Muscle layer of duodenum (tissue), 2 donors: Measurements from ENCODE around the gene VPS35L.

ENCODE experiments used
- H3K27ac ChIP-seq: one replicate; pipeline ENCODE4 v1.7.0; 2013; ENCODE audit warnings: mild to moderate bottlenecking, low read length
- H3K27me3 ChIP-seq: one replicate; pipeline ENCODE4 v1.7.0; 2013; ENCODE audit warnings: low read depth, mild to moderate bottlenecking, control low read depth, low read length
- H3K36me3 ChIP-seq, 2 donors: one replicate each; pipeline ENCODE4 v1.7.0; 2013; ENCODE audit warnings: low read length in 2 of 2, control low read depth in 1 of 2, mild to moderate bottlenecking in 1 of 2; ENCODE audit not compliant: insufficient read depth in 2 of 2, control insufficient read depth in 1 of 2
- H3K4me1 ChIP-seq, 2 donors: one replicate each; pipeline ENCODE4 v1.7.0; 2013; ENCODE audit warnings: low read length in 2 of 2, mild to moderate bottlenecking in 2 of 2, control low read depth in 1 of 2, moderate library complexity in 1 of 2; ENCODE audit not compliant: insufficient read depth in 2 of 2, control insufficient read depth in 1 of 2
- H3K4me3 ChIP-seq, 2 donors: one replicate each; pipeline ENCODE4 v1.7.0; 2013; ENCODE audit warnings: low read length in 2 of 2, low read depth in 1 of 2, mild to moderate bottlenecking in 1 of 2
- H3K9me3 ChIP-seq, 2 donors: one replicate each; pipeline ENCODE4 v1.7.0; 2013; ENCODE audit warnings: low read length in 2 of 2, control low read depth in 1 of 2, mild to moderate bottlenecking in 1 of 2; ENCODE audit not compliant: control insufficient read depth in 1 of 2
- donor health status: healthy.

The VPS35L gene

GRCh38 chr16:19717741-19718623 is 162.5 kb downstream of the VPS35L start, which contains the start of the genes IQCK and KNOP1:
IQCK (plus strand) TSS chr16:19718271; CDS start chr16:19718307, 36 bp downstream.
KNOP1 (minus strand) TSS chr16:19718227; CDS start chr16:19715035, 3,192 bp downstream.
- Histone ChIP-seq H3K4me3 (peak within 1 kb of the TSS; percentile 94 to 100), H3K9me3 (no peaks in the 10 kb centered on the region), H3K36me3 (peaks cover 9% of the 10 kb centered on the region in 2 donors), H3K4me1 (peaks cover 4 to 24% of the 10 kb centered on the region in 2 donors), H3K27me3 (no peaks in the 10 kb centered on the region), H3K27ac (peak within 1 kb of the TSS; percentile 84)

DNA sequence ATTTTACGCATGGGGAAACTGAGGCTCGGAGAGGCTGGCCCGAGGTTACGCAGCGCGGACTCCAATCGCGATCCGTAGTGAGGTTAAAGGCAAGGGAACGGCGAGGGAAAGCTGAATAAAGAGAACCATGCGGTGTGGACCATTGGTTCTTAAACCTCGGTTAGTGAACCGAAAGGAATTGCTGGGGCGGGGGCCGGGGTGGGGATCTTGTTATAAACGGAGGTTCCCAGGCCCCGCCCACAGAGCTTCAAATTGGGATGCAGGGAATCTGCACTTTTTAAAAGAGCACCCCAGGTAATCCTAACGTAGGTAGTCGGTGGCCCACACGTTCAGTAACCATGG is 163.1 kb downstream of the VPS35L start:
- Histone ChIP-seq H3K36me3 (peaks cover 9% of the 10 kb centered on the region in 2 donors), H3K9me3 (no peaks in the 10 kb centered on the region), H3K4me3 (peak overlapping the region; percentile 94 to 100), H3K4me1 (peaks cover 4 to 24% of the 10 kb centered on the region in 2 donors), H3K27ac (no peak overlapping the region), H3K27me3 (no peaks in the 10 kb centered on the region)

DNA sequence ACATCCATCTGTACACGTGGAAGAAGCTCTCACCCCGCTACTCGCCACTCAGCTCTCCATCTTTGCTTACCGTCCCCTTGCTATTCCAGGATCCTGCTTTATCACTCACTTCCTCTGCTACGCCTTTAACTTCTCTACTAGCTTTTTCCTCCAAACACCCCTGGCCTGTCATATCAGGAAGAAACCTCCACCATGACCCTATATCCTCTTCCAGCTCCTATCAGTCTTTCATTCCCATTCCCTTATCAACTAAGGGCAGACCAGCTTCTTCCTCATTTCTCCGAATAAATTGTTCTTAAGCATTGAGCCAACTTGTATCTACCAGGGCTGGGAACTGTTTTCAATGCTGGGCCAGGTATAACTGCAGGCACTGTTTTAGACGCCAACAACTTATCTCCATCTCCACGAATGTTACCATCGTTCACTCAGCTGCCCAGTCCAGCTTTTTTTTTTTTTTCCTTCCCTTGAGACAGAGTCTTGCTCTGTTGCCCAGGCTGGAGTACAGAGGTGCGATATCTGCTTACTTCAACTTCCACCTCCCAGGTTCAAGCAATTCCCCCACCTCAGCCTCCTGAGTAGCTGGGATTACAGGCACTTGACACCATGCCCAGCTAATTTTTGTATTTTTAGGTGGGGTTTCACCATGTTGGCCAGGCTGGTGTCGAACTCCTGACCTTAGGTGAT is 166.9 kb downstream of the VPS35L start:
- Histone ChIP-seq H3K27me3 (no peaks in the 10 kb centered on the region), H3K4me3 (no peak overlapping the region), H3K9me3 (no peaks in the 10 kb centered on the region), H3K36me3 (no peaks in the 10 kb centered on the region), H3K27ac (no peak overlapping the region), H3K4me1 (peaks cover 4 to 10% of the 10 kb centered on the region in 2 donors)

DNA sequence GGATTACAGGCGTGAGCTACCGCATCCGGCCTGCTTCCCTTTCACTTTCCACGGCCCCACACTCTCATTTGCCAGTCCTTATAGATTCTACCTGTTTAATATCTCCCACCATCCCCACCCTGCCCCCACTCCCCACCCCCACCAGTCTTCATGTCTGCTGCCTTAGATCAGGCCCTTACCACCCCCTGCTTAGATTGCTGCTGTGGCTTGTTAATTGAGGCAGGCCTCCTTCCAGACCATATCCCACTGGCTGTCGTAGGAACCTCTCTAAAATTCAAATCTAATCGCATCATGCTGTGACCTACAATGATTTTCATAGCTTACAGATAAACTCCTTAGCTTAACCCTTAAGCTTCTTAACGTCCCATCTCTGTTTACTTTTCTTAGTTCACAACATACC is 167.5 kb downstream of the VPS35L start:
- no peak overlapping the region for H3K4me3 ChIP-seq
- H3K4me1 ChIP-seq, result peaks cover 4 to 10% of the 10 kb centered on the region in 2 donors
- H3K36me3 ChIP-seq, result no peaks in the 10 kb centered on the region
- no peak overlapping the region for H3K27ac ChIP-seq
- no peaks in the 10 kb centered on the region for H3K27me3 ChIP-seq
- H3K9me3 ChIP-seq, result no peaks in the 10 kb centered on the region

DNA sequence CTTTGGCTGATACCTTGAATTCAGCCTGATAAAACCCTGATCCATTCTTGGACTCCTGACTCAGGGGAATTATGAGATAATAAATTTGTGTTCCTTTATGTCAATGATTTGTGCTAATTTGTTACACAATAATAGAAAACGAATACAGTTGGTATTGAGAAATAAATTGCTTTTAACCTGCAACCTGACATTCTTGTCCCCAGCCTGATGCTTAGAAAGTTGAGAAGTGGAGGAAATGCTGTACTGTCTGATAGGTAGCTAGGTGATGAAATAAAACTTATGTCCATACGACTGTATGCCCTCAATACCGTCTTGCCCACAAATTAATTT is 173.1 kb downstream of the VPS35L start:
- Histone ChIP-seq H3K27me3 (no peaks in the 10 kb centered on the region), H3K27ac (no peak overlapping the region), H3K4me1 (no peaks in the 10 kb centered on the region), H3K9me3 (no peaks in the 10 kb centered on the region), H3K4me3 (no peak overlapping the region), H3K36me3 (peaks cover 0 to 6% of the 10 kb centered on the region in 2 donors)

- H3K4me1 ChIP-seq, result no peaks in the 10 kb centered on the region
- no peak overlapping the region for H3K4me3 ChIP-seq
- H3K27ac ChIP-seq, result no peak overlapping the region
- no peaks in the 10 kb centered on the region for H3K27me3 ChIP-seq
- no peaks in the 10 kb centered on the region for H3K9me3 ChIP-seq
- H3K36me3 ChIP-seq, result peaks cover 0 to 13% of the 10 kb centered on the region in 2 donors
Measured at GRCh38 chr16:19733551-19733950, 178.0 kb downstream of the VPS35L start.

DNA sequence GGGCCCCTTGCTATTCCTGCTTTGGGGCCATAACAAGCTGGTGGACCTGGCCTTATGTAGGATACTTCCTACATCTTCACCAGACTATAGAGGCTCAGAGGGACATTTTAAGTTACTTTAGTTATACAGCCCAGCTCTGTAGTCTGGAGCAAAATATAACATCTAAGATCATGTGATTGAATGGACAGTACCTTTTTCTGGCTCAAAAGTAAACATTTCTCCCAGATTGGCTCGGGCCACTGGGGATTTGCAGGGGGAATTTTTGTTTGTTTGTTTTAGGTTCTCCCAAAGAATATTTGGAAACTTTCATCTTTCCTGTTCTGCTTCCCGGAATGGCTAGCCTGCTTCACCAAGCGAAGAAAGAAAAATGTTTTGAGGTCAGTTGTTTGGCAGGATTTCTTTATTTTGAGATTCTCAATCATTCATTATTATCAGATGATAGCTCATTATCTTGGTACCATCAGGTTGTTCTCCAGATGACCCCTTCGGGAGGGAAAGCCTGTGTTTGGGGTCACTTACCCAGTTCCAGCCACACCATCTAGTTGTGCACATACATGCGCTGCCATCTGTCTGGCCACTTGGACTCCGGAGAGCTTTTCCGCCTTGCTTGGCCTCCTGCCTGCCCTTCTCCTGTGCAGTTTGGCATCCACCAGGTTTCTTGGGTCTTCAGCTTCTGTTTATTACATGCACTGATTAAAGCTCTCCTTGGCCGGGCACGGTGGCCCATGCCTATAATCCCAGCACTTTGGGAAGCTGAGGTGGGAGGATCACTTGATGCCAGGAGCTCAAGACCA is 179.8 kb downstream of the VPS35L start:
- Histone ChIP-seq H3K9me3 (no peaks in the 10 kb centered on the region), H3K4me1 (no peaks in the 10 kb centered on the region), H3K27ac (no peak overlapping the region), H3K4me3 (no peak overlapping the region), H3K27me3 (no peaks in the 10 kb centered on the region), H3K36me3 (peaks cover 0 to 21% of the 10 kb centered on the region in 2 donors)

DNA sequence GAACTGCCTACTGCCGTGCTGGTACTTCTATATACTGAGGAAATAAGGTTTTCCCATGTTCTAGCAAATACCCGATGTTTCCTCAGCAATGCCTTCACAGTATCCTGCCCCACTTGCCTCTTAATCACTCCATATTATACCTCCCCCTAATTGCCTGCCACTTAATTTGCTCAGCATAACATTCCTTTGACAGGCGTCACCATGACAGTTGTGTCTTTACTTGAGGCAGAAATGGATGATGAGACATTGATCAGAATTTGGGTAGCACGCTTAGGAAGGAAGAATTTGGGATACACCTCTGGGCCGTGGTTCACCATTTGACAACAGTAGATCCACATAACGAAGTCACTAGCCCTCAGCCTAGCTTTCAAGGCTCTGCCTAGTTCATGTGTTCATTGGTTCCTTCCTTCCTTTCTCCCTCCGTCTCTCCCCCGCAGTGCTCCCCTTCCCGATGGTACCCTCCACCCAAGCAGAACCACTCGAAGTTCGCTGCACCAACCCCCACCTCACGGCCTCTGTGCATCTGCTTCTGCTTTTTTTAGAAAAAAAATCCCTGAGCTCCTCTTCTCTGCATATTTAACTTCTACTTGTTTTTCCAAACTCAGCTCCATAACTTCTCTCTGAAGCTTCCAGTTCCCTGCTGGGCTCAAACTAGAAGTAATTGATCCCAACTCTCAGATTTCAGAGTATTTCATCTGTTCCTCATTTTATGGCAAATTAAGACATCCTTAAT is 182.0 kb downstream of the VPS35L start:
- Histone ChIP-seq H3K4me3 (no peak overlapping the region), H3K36me3 (peaks cover 0 to 17% of the 10 kb centered on the region in 2 donors), H3K9me3 (no peaks in the 10 kb centered on the region), H3K27me3 (no peaks in the 10 kb centered on the region), H3K27ac (no peak overlapping the region), H3K4me1 (no peaks in the 10 kb centered on the region)

- Histone ChIP-seq H3K36me3 (peaks cover 0 to 11% of the 10 kb centered on the region in 2 donors), H3K9me3 (no peaks in the 10 kb centered on the region), H3K4me1 (no peaks in the 10 kb centered on the region), H3K27ac (no peak overlapping the region), H3K27me3 (no peaks in the 10 kb centered on the region), H3K4me3 (no peak overlapping the region)
Measured at GRCh38 chr16:19741354-19741753, 185.9 kb downstream of the VPS35L start.

DNA sequence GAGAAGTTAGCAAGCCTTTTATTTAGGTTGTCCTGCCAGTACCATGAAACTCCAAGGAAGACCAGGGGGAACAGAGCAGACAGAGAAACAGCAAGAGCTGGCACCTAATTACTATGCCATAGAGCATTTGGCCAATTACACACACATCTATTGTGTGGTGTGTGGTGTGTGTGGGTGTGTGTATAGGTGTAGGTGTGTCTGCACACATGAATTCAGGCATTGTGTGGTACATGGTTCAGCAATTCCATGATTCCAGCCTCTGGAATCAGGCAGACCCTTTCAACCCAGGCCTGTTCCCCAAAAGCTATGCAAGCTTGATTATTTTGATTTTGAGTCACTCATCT is 188.3 kb downstream of the VPS35L start:
- H3K27ac ChIP-seq, result no peak overlapping the region
- no peak overlapping the region for H3K4me3 ChIP-seq
- no peaks in the 10 kb centered on the region for H3K27me3 ChIP-seq
- no peaks in the 10 kb centered on the region for H3K4me1 ChIP-seq
- H3K36me3 ChIP-seq, result peaks cover 0 to 6% of the 10 kb centered on the region in 2 donors
- H3K9me3 ChIP-seq, result no peaks in the 10 kb centered on the region
